Measurements from ENCODE around the gene LIPK.
"Not testable (repeated sequence)": the region's sequence is repeated elsewhere in the genome, so short reads cannot be mapped to it uniquely, and the experiment has no call there.

The LIPK gene

GRCh38 chr10:88721392-88721791 lies 15.3 kb downstream of the LIPK start:
- DNase-seq: no peak

- DNase-seq: no peak
These were observed 19.7 kb downstream of the LIPK start for GRCh38 chr10:88725798-88726197.

DNA sequence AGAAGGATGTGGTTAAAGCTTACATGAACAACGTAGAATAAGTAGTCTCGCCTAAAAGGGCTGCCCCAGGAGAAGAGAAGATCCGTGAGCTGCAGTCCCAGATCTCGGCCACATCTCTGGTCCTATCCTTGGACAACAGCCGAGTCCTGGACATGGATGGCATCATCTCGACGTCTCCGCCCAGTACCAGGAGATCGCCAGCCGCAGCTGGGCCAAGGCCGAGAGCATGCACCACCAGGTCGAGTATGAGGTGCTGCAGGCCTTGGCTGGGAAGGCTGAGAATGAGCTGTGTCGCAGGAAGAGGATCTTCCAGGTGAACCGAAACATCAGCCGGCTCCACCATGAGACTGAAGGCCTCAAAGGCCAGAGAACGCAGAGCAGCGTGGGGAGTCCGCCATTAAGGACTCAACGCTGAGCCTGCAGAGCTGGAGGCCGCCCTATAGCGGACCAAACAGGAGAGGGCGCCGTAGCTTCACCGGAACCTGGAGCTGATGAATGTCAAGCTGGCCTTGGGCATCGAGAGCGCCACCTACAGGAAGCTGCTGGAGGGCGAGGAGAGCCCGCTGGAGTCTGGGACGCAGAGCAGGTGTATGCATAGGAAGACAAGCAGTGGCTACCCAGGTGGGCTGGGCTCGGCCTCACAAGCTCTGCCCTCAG lies 22.2 kb downstream of the LIPK start:
- no peak for DNase-seq

DNA sequence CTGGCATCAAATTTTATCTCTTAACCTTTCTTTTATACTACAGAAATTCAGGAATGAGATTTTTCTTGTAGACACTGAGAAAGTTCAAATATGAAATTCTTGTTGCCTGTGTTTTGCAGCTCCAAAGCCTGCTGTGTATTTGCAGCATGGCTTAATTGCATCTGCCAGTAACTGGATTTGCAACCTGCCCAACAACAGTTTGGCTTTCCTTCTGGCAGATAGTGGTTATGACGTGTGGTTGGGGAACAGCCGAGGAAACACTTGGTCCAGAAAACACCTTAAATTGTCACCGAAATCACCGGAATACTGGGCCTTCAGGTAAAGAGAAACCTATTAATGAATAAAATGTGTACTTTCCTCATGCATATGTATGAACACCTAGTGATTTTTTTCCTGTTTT lies 24.8 kb downstream of the LIPK start:
- no peak for DNase-seq

DNA sequence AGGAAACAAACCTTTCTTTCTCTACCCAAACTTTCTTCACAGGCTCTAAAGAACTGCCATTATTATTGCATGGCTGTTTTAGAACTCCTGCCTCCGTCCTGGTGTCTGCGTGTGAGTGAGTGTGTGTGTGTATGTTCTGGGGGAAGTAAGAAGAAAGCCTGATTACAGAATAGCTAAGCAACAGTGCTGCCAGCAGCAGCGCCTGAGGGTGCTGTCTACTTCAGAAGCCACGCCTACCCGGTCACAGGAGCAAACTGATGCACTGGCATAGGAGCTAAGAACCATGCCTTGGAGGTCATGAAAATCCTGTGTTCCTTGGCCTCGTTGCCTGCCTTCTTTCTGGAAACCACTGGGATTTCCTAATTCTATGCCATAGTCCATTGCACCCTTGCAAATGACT lies 25.2 kb downstream of the LIPK start:
- no peak for DNase-seq

GRCh38 chr10:88733215-88733614 lies 27.2 kb downstream of the LIPK start:
- DNase-seq: no peak

DNA sequence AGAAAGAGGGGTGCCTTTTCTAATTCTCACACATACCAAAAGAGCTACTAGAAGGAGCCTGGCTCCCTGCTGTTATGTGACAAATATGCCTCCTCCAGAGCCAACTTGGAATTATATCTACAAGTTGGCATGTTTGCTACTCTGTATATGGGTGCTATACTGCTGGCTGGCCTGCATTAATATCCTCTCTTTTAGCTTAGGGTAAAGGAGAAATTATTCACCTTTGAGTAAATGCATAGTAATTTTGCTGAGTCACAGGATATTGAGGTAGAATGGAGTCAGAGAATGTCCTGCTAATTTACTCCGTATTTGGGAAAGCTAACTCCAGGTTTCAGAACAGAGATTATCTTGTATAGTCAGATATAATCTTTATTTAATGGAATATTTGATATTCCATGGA lies 29.6 kb downstream of the LIPK start:
- no peak for DNase-seq

GRCh38 chr10:88741921-88742320 lies 35.9 kb downstream of the LIPK start:
- not testable (repeated sequence) for DNase-seq

GRCh38 chr10:88742448-88742847 lies 36.4 kb downstream of the LIPK start:
- no peak for DNase-seq

DNA sequence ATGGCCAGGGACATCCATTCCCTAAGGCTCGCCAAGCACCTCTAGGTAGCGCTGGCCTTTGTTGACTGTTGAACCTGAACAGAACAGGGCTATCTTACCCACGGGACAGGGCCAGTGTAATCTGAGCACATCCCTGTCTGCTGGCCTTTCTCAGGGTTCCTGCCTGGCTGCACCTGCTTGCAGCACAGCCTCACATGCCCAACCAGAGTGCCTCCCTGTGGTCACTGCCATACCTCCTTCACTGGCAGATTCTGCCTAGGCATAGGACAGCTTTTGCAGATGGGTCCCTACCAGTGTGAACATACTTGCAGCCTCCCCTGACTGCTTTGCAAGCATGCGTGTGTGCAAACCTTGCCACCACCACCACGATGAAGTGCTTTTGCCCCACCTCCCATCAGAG lies 38.0 kb downstream of the LIPK start:
- DNase-seq: no peak

GRCh38 chr10:88745633-88746032 lies 39.6 kb downstream of the LIPK start:
- no peak for DNase-seq

GRCh38 chr10:88754287-88754686 lies 48.2 kb downstream of the LIPK start:
- DNase-seq: no peak

DNA sequence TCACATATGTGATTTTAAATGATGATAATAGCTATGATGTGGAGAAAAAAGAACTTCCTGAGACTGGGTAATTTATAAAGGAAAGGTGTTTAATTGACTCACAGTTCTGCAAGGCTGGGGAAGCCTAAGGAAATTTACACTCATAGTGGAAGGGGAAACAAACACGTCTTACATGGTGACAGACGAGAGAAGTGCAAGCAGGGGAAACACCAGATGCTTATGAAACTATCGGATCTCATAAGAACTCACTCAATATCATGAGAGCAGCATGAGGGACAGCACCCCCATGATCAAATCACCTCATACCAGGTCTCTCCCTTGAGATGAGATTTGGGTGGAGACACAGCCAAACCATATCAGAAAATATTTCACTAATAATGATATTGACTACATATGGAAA lies 49.7 kb downstream of the LIPK start:
- no peak for DNase-seq

DNA sequence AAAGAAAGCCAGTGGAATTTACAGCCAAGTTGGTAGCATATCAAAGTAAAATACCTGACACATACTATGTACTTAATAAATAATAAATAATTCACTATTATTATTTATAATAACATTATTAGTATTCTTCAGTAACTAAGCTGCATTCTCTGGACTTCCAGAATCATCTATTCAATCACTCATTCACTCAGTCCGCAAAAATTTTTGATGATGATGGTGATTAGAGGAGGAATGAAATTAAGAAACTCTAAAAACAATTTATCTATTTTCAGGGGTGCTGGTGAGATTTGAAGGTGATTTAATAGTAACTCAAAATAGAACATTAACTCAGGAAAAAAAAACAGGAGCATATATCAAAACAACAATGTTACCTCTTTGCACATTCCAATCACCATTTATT lies 50.6 kb downstream of the LIPK start:
- DNase-seq: no peak

- no peak for DNase-seq
These were observed 53.5 kb downstream of the LIPK start, which contains the start of gene LIPN for GRCh38 chr10:88759366-88760101. Gene LIPN, plus strand, starts transcription at chr10:88760020. Its CDS starts 1,386 bp downstream, at chr10:88761406.

DNA sequence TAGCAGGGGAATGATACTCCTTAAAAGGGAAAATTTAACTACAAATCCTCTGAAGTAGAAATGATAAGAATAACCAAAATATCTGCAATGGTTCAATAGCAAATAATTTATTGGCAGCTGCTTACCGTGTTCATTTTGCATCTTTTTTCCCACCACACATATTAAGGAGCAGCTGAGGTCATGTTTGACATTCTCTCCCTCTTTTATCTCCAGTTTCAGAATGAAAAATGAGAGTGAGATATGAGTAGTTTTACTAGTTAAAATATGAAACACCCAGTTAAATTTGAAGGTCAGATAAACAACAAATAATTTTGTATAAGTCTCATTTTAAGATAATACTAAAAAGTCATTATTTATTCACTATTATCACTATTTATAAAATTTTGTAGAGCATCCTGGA lies 56.9 kb downstream of the LIPK start:
- no peak for DNase-seq

- no peak for DNase-seq
These were observed 57.4 kb downstream of the LIPK start for GRCh38 chr10:88763441-88763840.

- DNase-seq: no peak
These were observed 58.1 kb downstream of the LIPK start for GRCh38 chr10:88764110-88764509.

GRCh38 chr10:88765816-88766215 lies 59.8 kb downstream of the LIPK start:
- no peak for DNase-seq

DNA sequence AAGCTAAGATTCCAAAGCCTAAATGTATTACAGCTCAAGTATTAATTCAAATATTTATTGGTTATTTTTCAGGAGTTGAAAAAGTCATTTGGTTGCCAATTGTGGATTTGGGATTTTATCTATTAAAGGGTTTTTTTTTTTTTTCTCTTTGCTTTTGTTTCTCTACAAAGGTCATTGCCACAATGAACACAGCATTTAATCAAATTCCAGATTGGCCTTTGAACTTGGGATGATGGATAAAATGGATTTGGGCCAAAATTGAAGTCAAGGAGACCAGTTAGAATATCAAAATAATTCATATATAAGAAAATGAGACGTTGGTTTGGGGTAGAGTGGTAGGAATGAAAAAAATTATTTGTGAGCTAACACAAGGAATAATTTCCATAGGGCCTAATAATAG lies 63.3 kb downstream of the LIPK start:
- no peak for DNase-seq

GRCh38 chr10:88781206-88781605 lies 75.2 kb downstream of the LIPK start:
- no peak for DNase-seq

DNA sequence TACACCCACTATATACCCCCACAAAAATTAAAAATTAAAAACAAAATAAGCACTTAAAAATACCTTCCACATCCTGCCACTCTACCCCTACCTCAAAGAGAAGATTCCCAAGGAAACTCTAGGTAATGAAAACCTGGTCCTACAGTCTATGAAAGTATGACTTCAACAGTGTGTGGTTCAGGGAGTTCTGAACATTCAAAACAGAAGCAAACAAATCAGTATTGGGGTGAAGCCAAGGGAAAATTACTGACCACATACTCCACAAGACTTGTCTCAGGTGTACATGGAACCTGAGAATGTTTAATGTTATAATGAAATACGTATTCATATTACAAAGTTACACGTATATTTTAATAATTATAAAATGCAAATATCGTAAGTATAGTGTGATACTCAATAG lies 76.2 kb downstream of the LIPK start:
- DNase-seq: no peak

DNA sequence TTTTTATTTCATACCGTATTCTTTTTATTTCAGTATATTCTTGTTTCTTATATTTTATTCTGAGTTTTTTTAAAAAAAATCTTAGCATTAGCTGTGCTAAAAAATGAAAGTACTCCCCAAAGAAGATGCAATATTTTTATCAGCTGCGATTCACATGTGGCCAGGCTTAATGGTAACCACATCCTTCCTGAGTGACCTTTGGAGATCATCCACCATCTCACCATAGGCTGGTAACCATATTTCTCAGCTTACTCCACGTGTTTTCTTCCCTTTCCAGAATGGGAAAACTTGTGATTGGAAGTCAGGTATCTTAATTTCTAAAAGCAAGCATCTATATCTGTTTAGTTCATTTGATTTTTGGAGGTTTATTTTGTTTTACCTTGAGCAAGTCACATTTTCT lies 77.7 kb downstream of the LIPK start:
- no peak for DNase-seq

DNA sequence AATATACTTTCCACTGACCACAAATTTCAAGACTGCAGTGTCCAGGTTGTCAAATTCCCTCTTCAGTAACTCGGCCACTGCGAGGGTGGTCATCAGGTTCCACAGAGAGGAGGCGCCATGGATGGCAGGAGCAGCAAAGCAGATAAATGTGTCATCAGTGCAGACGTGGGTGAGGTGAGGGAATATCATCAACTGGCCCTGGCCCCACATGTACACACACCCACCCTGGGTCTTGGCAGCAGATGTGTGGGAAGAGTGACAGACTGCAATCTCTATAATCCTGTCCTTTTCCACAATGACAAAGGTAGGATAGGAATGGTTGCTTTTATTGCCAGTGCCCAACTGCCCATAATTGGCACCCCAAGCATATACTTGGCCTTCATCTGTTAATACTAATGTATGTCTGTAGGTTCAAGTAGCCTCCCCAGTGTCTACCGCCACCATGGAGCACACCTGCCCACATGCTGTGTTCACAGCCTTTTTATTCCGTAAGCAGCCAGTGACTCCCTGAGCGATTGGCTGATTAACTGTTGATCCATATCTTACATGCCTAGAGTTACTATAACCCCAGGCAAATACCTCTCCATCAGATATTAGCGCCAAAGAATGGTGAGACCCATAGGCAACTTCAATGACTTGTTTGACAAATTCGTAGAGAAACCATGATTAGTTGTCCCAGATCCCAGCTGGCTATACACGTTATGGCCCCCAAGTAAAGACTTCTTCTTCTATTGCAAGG lies 80.2 kb downstream of the LIPK start:
- DNase-seq: no peak

Measured in effector CD4-positive, alpha-beta T cell (primary cell).